HEK293T (cell line): ENCODE data around the gene LPIN3.

Source experiments
- CTBP1 ChIP-seq: fragments of 450-650 bp; IDR thresholded peaks from 2 replicates; pipeline ENCODE4 v1.6.1; 2016; ENCODE audit warnings: borderline replicate concordance
- FOXA1 ChIP-seq: fragments of 450-650 bp; IDR thresholded peaks from 2 replicates; pipeline ENCODE4 v1.6.1; 2016; ENCODE audit warnings: mild to moderate bottlenecking
- FOXK2 ChIP-seq: fragments of 450-650 bp; IDR thresholded peaks from 2 replicates; pipeline ENCODE4 v1.6.1; 2016; ENCODE audit warnings: mild to moderate bottlenecking
- LEF1 ChIP-seq: fragments of 450-650 bp; IDR thresholded peaks from 2 replicates; pipeline ENCODE4 v1.6.1; 2017; ENCODE audit warnings: mild to moderate bottlenecking, borderline replicate concordance
- NFRKB ChIP-seq: fragments of 450-650 bp; IDR thresholded peaks from 2 replicates; pipeline ENCODE4 v1.6.1; 2016; ENCODE audit warnings: mild to moderate bottlenecking, moderate library complexity
- SP1 ChIP-seq: fragments of 450-650 bp; IDR thresholded peaks from 2 replicates; pipeline ENCODE4 v1.6.1; 2017
- SUZ12 ChIP-seq: fragments of 450-650 bp; IDR thresholded peaks from 2 replicates; pipeline ENCODE4 v1.6.1; 2016; ENCODE audit warnings: mild to moderate bottlenecking
- TARDBP ChIP-seq: fragments of 450-650 bp; IDR thresholded peaks from 2 replicates; pipeline ENCODE4 v1.6.1; 2016

DNA sequence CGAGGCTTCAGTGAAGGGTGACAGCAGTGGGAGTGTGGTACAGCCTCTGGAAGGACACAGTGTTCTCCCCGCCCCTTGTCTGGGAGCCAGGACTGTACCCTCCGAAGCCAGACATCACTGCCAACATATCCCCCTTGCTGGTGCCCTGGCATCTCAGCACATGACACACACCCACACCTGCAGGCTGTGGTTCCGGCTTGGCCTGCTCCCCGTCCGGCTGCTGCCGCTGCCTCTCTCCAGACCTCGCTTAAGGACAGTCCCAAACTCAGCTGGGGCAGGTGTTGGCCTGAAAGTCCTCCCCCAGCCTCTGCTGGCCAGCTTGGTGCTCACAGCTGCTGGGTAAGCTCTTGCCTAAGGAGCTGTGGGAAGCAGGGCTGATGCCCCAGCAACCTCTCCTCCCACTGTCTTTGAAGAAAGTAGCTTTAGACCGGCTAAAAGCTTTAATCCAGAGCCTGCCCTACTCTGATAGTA, 19.0 kb downstream of the LPIN3 start:
- TF ChIP-seq CTBP1 (no peak), FOXK2 (no peak), SP1 (no peak), SUZ12 (no peak), NFRKB (no peak), LEF1 (no peak), TARDBP (no peak), FOXA1 (no peak)
